Mesenchymal stem cell (in vitro differentiated cells and primary cell): ENCODE measurements around the gene MORF4L1.

ENCODE experiments used
- DNase-seq: peaks from one replicate; pipeline ENCODE4 v3.0.0-alpha.2; 2013
- H2AFZ ChIP-seq: one replicate; pipeline ENCODE4 v1.6.1; 2013; ENCODE audit warnings: low read depth, mild to moderate bottlenecking, control low read depth, inconsistent platforms, low read length, moderate library complexity
- H2AK5ac ChIP-seq: 2 replicates; pipeline ENCODE4 v1.6.1; 2013; ENCODE audit warnings: low read length, moderate library complexity, mild to moderate bottlenecking, inconsistent platforms; ENCODE audit not compliant: severe bottlenecking
- H2BK120ac ChIP-seq: one replicate; pipeline ENCODE4 v1.6.1; 2013; ENCODE audit warnings: low read depth, mild to moderate bottlenecking, inconsistent platforms, low read length, moderate library complexity
- H2BK12ac ChIP-seq, 2 experiments: one replicate each; pipeline ENCODE4 v1.6.1; 2013; ENCODE audit warnings: inconsistent platforms in 2 of 2, low read length in 2 of 2, mild to moderate bottlenecking in 2 of 2, moderate library complexity in 2 of 2, control low read depth in 1 of 2
- H2BK15ac ChIP-seq: one replicate; pipeline ENCODE4 v1.6.1; 2013; ENCODE audit warnings: mild to moderate bottlenecking, low read depth, inconsistent platforms; ENCODE audit not compliant: poor library complexity, severe bottlenecking
- H2BK5ac ChIP-seq: 2 replicates; pipeline ENCODE4 v1.6.1; 2013; ENCODE audit warnings: low read depth, mild to moderate bottlenecking, low read length, control low read depth, inconsistent platforms; ENCODE audit not compliant: poor library complexity, severe bottlenecking
- H3K14ac ChIP-seq, 2 experiments: one replicate each; pipeline ENCODE4 v1.6.1; 2013; ENCODE audit warnings: inconsistent platforms in 2 of 2, low read length in 2 of 2, control low read depth in 1 of 2, mild to moderate bottlenecking in 1 of 2, moderate library complexity in 1 of 2
- H3K18ac ChIP-seq, 2 experiments: one replicate each; pipeline ENCODE4 v1.6.1; 2013; ENCODE audit warnings: inconsistent platforms in 2 of 2, low read length in 2 of 2, control low read depth in 1 of 2, low read depth in 1 of 2, mild to moderate bottlenecking in 1 of 2
- H3K23ac ChIP-seq, 2 experiments: one replicate each; pipeline ENCODE4 v1.6.1; 2013; ENCODE audit warnings: inconsistent platforms in 2 of 2, low read length in 2 of 2, mild to moderate bottlenecking in 2 of 2, moderate library complexity in 2 of 2, control low read depth in 1 of 2
- H3K27ac ChIP-seq: 2 replicates; pipeline ENCODE4 v1.5.1; 2013; ENCODE audit warnings: mild to moderate bottlenecking, moderate library complexity, low read length, control low read depth, inconsistent platforms; ENCODE audit not compliant: poor library complexity, severe bottlenecking
- H3K27me3 ChIP-seq, 2 experiments: 2 replicates each; pipeline versions ENCODE4 v1.6.1 to v1.7.0; 2013; ENCODE audit warnings: low read length in 2 of 2, mild to moderate bottlenecking in 2 of 2, moderate library complexity in 2 of 2, control low read depth in 1 of 2, inconsistent platforms in 1 of 2; ENCODE audit not compliant: control insufficient read depth in 1 of 2, insufficient read depth in 1 of 2
- H3K36me3 ChIP-seq, 2 experiments: 2 replicates each; pipeline versions ENCODE4 v1.6.1 to v1.7.0; 2013; ENCODE audit warnings: low read length in 2 of 2, control low read depth in 1 of 2, inconsistent platforms in 1 of 2, low read depth in 1 of 2, mild to moderate bottlenecking in 1 of 2; ENCODE audit not compliant: insufficient read depth in 2 of 2, control insufficient read depth in 1 of 2
- H3K4ac ChIP-seq, 2 experiments: one replicate each; pipeline ENCODE4 v1.6.1; 2013; ENCODE audit warnings: inconsistent platforms in 2 of 2, low read length in 2 of 2, mild to moderate bottlenecking in 2 of 2, moderate library complexity in 2 of 2, control low read depth in 1 of 2, low read depth in 1 of 2
- H3K4me1 ChIP-seq: 2 replicates; pipeline ENCODE4 v1.6.1; 2013; ENCODE audit warnings: low read depth, low read length, control low read depth; ENCODE audit not compliant: control insufficient read depth, insufficient read depth
- H3K4me2 ChIP-seq: 2 replicates; pipeline ENCODE4 v1.6.1; 2013; ENCODE audit warnings: low read length, mild to moderate bottlenecking, inconsistent platforms; ENCODE audit not compliant: poor library complexity, severe bottlenecking
- H3K4me3 ChIP-seq, 2 experiments: 2 replicates each; pipeline versions ENCODE4 v1.5.1 to v1.7.0; 2013; ENCODE audit warnings: low read length in 2 of 2, mild to moderate bottlenecking in 2 of 2, control low read depth in 1 of 2, low read depth in 1 of 2; ENCODE audit not compliant: insufficient read depth in 1 of 2
- H3K79me1 ChIP-seq: replicated peaks from 2 replicates; pipeline ENCODE4 v1.6.1; 2013; ENCODE audit warnings: mild to moderate bottlenecking, control low read depth, low read length, inconsistent platforms; ENCODE audit not compliant: poor library complexity, severe bottlenecking
- H3K9ac ChIP-seq: 2 replicates; pipeline ENCODE4 v1.7.0; 2013; ENCODE audit warnings: mild to moderate bottlenecking, low read length, moderate library complexity
- H3K9me3 ChIP-seq: 2 replicates; pipeline ENCODE4 v1.7.0; 2013; ENCODE audit warnings: mild to moderate bottlenecking, low read length; ENCODE audit not compliant: control insufficient read depth
- H4K8ac ChIP-seq: one replicate; pipeline ENCODE4 v1.6.1; 2013; ENCODE audit warnings: inconsistent platforms, mild to moderate bottlenecking, low read length, moderate library complexity
- H4K91ac ChIP-seq: one replicate; pipeline ENCODE4 v1.6.1; 2013; ENCODE audit warnings: mild to moderate bottlenecking, low read length, inconsistent platforms
- WGBS: methylation state at CpG from one replicate; pipeline ENCODE4 v1.1.7; 2013; ENCODE audit warnings: mixed read lengths; 5-methylcytosine and 5-hydroxymethylcytosine counted together

MORF4L1 gene

GRCh38 chr15:78937132-78937739 lies 64.5 kb downstream of the MORF4L1 start:
- no peak overlapping the region for H3K14ac ChIP-seq
- no peak overlapping the region for H3K4ac ChIP-seq
- no peak overlapping the region for H2BK5ac ChIP-seq
- H3K79me1 ChIP-seq = no peaks in the 10 kb centered on the region
- no peaks in the 10 kb centered on the region for H3K36me3 ChIP-seq
- no peak overlapping the region for H2BK15ac ChIP-seq
- H2AFZ ChIP-seq = no peak overlapping the region
- no peak overlapping the region for H2AK5ac ChIP-seq
- WGBS = 77% methylated on average over 14 of the region's 14 CpGs
- peaks cover 0 to 12% of the 10 kb centered on the region in 2 experiments for H3K27me3 ChIP-seq
- no peak overlapping the region for H2BK120ac ChIP-seq
- no peak overlapping the region for H3K27ac ChIP-seq
- peak overlapping the region; percentile 39 for H3K9ac ChIP-seq
- no peak overlapping the region for H2BK12ac ChIP-seq
- H3K23ac ChIP-seq = no peak overlapping the region
- H3K4me2 ChIP-seq = no peak overlapping the region
- DNase-seq = no peak
- no peak overlapping the region for H4K91ac ChIP-seq
- H3K4me1 ChIP-seq = no peaks in the 10 kb centered on the region
- H3K18ac ChIP-seq = no peak overlapping the region
- no peaks in the 10 kb centered on the region for H3K9me3 ChIP-seq
- peak overlapping the region in 1 of 2 experiments; percentile 25 for H3K4me3 ChIP-seq
- H4K8ac ChIP-seq = no peak overlapping the region

GRCh38 chr15:78938658-78939488 lies 66.2 kb downstream of the MORF4L1 start:
- Histone ChIP-seq H3K4me2 (no peak overlapping the region), H4K91ac (no peak overlapping the region), H2BK5ac (no peak overlapping the region), H3K18ac (no peak overlapping the region), H3K9ac (no peak overlapping the region), H4K8ac (no peak overlapping the region), H2AFZ (no peak overlapping the region), H2BK15ac (no peak overlapping the region), H3K14ac (no peak overlapping the region), H3K79me1 (no peaks in the 10 kb centered on the region), H3K36me3 (no peaks in the 10 kb centered on the region), H2BK120ac (no peak overlapping the region), H3K27ac (no peak overlapping the region), H3K4me3 (no peak overlapping the region), H3K23ac (no peak overlapping the region), H3K4ac (no peak overlapping the region), H3K27me3 (peaks cover 3 to 4% of the 10 kb centered on the region in 2 experiments), H2AK5ac (no peak overlapping the region), H3K4me1 (no peaks in the 10 kb centered on the region), H2BK12ac (no peak overlapping the region), H3K9me3 (no peaks in the 10 kb centered on the region)
- WGBS = 95% methylated on average over 6 of the region's 6 CpGs
- no peak for DNase-seq

- Histone ChIP-seq H3K36me3 (no peaks in the 10 kb centered on the region), H3K18ac (no peak overlapping the region), H3K27ac (no peak overlapping the region), H3K9me3 (no peaks in the 10 kb centered on the region), H2BK15ac (no peak overlapping the region), H3K27me3 (peaks cover 28% of the 10 kb centered on the region in 2 experiments), H4K91ac (no peak overlapping the region), H4K8ac (no peak overlapping the region), H2BK12ac (no peak overlapping the region), H2AFZ (no peak overlapping the region), H2AK5ac (no peak overlapping the region), H3K4me3 (no peak overlapping the region), H3K4me2 (no peak overlapping the region), H3K9ac (no peak overlapping the region), H3K14ac (no peak overlapping the region), H3K4me1 (peaks cover 19% of the 10 kb centered on the region), H2BK5ac (no peak overlapping the region), H3K23ac (no peak overlapping the region), H3K79me1 (no peaks in the 10 kb centered on the region), H2BK120ac (no peak overlapping the region), H3K4ac (no peak overlapping the region)
- 85% methylated on average over 4 of the region's 4 CpGs for WGBS
- no peak for DNase-seq
Measured at GRCh38 chr15:78942741-78943140, 70.1 kb downstream of the MORF4L1 start.

- Histone ChIP-seq H3K4ac (no peak overlapping the region), H3K9me3 (no peaks in the 10 kb centered on the region), H4K8ac (no peak overlapping the region), H2BK5ac (no peak overlapping the region), H3K18ac (no peak overlapping the region), H3K9ac (no peak overlapping the region), H4K91ac (no peak overlapping the region), H3K4me2 (no peak overlapping the region), H2BK15ac (peak overlapping the region; percentile 26), H3K4me1 (peaks cover 19% of the 10 kb centered on the region), H3K79me1 (no peaks in the 10 kb centered on the region), H3K23ac (no peak overlapping the region), H3K36me3 (no peaks in the 10 kb centered on the region), H2BK12ac (no peak overlapping the region), H3K27me3 (peaks cover 28 to 30% of the 10 kb centered on the region in 2 experiments), H3K14ac (no peak overlapping the region), H3K4me3 (no peak overlapping the region), H2AK5ac (no peak overlapping the region), H2BK120ac (no peak overlapping the region), H3K27ac (no peak overlapping the region), H2AFZ (no peak overlapping the region)
- WGBS = 80% methylated on average over 7 of the region's 7 CpGs
- no peak for DNase-seq
Measured at GRCh38 chr15:78943692-78944091, 71.0 kb downstream of the MORF4L1 start.
